Glutamatergic neuron (in vitro differentiated cells): ENCODE data around the gene TMEM170B. TPM values are rescaled to one million over a fixed set of nuclear protein-coding genes. Genes with fewer than 3 reads are reported as not detected.

ENCODE experiments used
- DNase-seq: peaks from one replicate; pipeline ENCODE4 v3.0.0; 2022
- H3K27ac Mint-ChIP-seq: one replicate; pipeline ENCODE4 v1.8.0; 2020; ENCODE audit warnings: mild to moderate bottlenecking, mixed read lengths, inconsistent platforms; ENCODE audit not compliant: unreplicated experiment
- H3K27me3 Mint-ChIP-seq: one replicate; pipeline ENCODE4 v1.8.0; 2020; ENCODE audit warnings: mild to moderate bottlenecking, moderate library complexity, mixed read lengths, inconsistent platforms; ENCODE audit not compliant: unreplicated experiment
- H3K36me3 Mint-ChIP-seq: one replicate; pipeline ENCODE4 v1.8.0; 2020; ENCODE audit warnings: mild to moderate bottlenecking, mixed read lengths, inconsistent platforms; ENCODE audit not compliant: unreplicated experiment
- H3K4me1 Mint-ChIP-seq: one replicate; pipeline ENCODE4 v1.8.0; 2020; ENCODE audit warnings: mild to moderate bottlenecking, low read depth, mixed read lengths, inconsistent platforms; ENCODE audit not compliant: unreplicated experiment
- H3K4me3 Mint-ChIP-seq: one replicate; pipeline ENCODE4 v1.8.0; 2020; ENCODE audit warnings: mild to moderate bottlenecking, mixed read lengths, inconsistent platforms; ENCODE audit not compliant: unreplicated experiment
- H3K9me3 Mint-ChIP-seq: one replicate; pipeline ENCODE4 v1.8.0; 2020; ENCODE audit warnings: mild to moderate bottlenecking, moderate library complexity, mixed read lengths, inconsistent platforms; ENCODE audit not compliant: unreplicated experiment
- CTCF ChIP-seq: fragments of 200-600 bp; sonication (generic); IDR thresholded peaks from one replicate; pipeline ENCODE4 v1.5.0; 2021; ENCODE audit not compliant: partially characterized antibody, unreplicated experiment
- total RNA-seq: library from RNA; stranded (reverse); fragmentation: NEBNext Ultra II Directional; extraction: Animal tissue kit (Norgen Biotek cat#: 25700); gene quantifications from one replicate; pipeline ENCODE4 v1.2.1, GENCODE V29; 2021; ENCODE audit not compliant: unreplicated experiment

TMEM170B gene
- total RNA-seq, 1 donor from 2014 or later, result 11.0 TPM

DNA sequence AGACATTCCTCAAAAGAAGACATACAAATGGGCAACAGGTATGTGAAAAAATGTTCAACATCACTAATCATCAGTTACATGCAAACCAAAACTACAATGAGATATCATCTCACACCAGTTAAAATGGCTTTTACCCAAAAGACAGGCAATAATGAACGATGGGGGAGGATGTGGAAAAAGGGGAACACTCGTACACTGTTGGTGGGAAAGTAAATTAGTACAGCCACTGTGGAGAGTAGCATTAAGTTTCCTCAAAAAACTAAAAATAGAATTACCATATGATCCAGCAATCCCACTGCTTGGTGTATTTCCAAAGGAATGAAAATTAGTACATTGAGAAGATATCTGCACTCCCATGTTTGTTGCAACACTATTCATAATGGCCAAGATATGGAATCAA lies 8.6 kb upstream of the TMEM170B start:
- Mint-ChIP-seq H3K4me3 (no peak overlapping the region), H3K27ac (no peak overlapping the region), H3K27me3 (no peaks in the 10 kb centered on the region), H3K4me1 (no peaks in the 10 kb centered on the region), H3K9me3 (no peaks in the 10 kb centered on the region), H3K36me3 (no peaks in the 10 kb centered on the region)
- TF ChIP-seq CTCF, result no peak
- no peak for DNase-seq

- DNase-seq, result no peak
- Mint-ChIP-seq H3K4me1 (no peaks in the 10 kb centered on the region), H3K9me3 (peaks cover 6% of the 10 kb centered on the region), H3K27ac (no peak overlapping the region), H3K36me3 (no peaks in the 10 kb centered on the region), H3K4me3 (no peak overlapping the region), H3K27me3 (peaks cover 2% of the 10 kb centered on the region)
- no peak for TF ChIP-seq CTCF
Measured at GRCh38 chr6:11532097-11532496, 5.5 kb upstream of the TMEM170B start.

GRCh38 chr6:11534561-11534960 lies 3.0 kb upstream of the TMEM170B start:
- DNase-seq, result no peak
- Mint-ChIP-seq H3K36me3 (no peaks in the 10 kb centered on the region), H3K27ac (no peak overlapping the region), H3K4me1 (no peaks in the 10 kb centered on the region), H3K9me3 (peaks cover 11% of the 10 kb centered on the region), H3K27me3 (peaks cover 4% of the 10 kb centered on the region), H3K4me3 (no peak overlapping the region)
- TF ChIP-seq CTCF, result no peak

DNA sequence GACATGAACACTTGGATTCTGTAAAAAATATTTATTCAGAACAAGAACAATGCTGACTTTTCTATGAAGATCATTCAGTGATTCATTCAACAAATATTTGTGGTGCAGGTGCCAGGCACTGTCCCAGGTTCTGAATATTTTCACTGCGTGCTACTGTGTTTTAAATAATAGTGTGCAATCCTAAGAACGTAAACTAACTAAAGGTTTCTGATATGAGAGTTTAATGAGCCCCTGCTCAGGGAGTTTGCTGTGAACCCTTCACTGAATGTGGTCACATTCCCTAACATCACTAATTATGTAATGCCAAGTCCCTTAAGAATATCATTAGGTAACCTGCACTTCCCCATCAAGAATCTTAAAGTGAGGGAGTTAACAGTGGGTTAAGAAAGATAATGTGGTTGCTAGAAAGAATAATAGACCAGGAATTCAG lies 1.7 kb upstream of the TMEM170B start:
- Mint-ChIP-seq H3K36me3 (no peaks in the 10 kb centered on the region), H3K4me1 (no peaks in the 10 kb centered on the region), H3K4me3 (no peak overlapping the region), H3K9me3 (peaks cover 11% of the 10 kb centered on the region), H3K27me3 (peaks cover 4% of the 10 kb centered on the region), H3K27ac (no peak overlapping the region)
- no peak for TF ChIP-seq CTCF
- no peak for DNase-seq

GRCh38 chr6:11536795-11537194 lies 754 bp upstream of the TMEM170B start:
- Mint-ChIP-seq H3K36me3 (no peaks in the 10 kb centered on the region), H3K9me3 (peaks cover 11% of the 10 kb centered on the region), H3K4me1 (no peaks in the 10 kb centered on the region), H3K27me3 (peaks cover 4% of the 10 kb centered on the region), H3K4me3 (peak overlapping the region; percentile 90), H3K27ac (no peak overlapping the region)
- DNase-seq, result no peak
- TF ChIP-seq CTCF, result no peak
